GM12874 (cell line): Measurements from ENCODE around the gene TMEM51.

Experiments used
- TF ChIP-seq, protein P1 (sequence below): IDR thresholded peaks from 2 replicates; pipeline ENCODE4 v1.5.1; 2011; ENCODE audit warnings: low read depth, mild to moderate bottlenecking, control low read depth, low read length, moderate library complexity; ENCODE audit not compliant: insufficient read depth

The TMEM51 gene

DNA sequence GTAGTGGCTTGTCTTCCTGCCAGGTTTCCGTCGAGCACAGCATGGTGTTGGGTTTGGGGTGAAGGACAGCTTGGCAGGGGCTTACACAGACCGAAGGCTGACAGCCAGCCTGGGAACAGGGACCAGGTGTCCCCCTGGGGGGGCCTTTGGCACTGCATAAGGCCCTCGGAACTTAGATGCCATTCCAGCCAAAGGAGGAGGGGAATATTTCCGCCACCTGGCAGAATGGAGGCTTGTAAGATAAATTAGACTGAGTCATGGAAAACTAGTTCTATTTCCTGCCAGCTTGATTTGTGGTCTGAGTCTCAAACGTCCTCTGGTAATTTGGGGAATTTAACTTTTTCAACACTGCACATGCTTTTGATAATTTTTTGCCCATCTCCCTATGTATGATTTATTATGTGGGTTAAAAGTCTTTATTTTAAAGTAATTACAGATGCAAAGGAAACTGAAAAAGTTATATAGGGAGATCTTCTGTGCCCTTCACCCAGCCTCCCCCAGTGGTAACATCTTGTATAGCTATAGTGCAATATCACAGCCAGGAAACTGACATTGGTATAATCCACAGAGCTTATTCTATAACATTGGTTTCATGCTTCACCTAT, 11.5 kb upstream of the TMEM51 start:
- TF ChIP-seq, protein P1, sequence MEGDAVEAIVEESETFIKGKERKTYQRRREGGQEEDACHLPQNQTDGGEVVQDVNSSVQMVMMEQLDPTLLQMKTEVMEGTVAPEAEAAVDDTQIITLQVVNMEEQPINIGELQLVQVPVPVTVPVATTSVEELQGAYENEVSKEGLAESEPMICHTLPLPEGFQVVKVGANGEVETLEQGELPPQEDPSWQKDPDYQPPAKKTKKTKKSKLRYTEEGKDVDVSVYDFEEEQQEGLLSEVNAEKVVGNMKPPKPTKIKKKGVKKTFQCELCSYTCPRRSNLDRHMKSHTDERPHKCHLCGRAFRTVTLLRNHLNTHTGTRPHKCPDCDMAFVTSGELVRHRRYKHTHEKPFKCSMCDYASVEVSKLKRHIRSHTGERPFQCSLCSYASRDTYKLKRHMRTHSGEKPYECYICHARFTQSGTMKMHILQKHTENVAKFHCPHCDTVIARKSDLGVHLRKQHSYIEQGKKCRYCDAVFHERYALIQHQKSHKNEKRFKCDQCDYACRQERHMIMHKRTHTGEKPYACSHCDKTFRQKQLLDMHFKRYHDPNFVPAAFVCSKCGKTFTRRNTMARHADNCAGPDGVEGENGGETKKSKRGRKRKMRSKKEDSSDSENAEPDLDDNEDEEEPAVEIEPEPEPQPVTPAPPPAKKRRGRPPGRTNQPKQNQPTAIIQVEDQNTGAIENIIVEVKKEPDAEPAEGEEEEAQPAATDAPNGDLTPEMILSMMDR, result no peak

DNA sequence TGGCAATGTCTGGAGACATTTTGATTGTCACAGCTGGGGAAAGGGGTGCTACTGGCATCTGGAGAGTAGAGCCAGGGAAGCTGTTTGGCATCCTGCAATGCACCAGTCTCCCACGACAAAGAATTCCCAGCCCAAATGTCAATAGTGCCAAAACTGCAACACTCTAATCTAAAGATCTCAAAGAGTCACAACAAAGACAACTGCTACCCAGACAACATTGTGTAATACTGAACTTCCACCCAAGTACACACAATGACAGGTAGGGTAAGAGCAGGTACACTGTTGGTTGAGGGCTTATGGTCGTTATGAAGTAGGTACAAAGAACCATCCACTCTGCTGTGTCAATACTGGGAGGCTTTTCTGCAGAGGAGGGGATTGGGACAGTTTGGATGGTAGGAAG, 8.2 kb upstream of the TMEM51 start:
- TF ChIP-seq, protein P1, result no peak

DNA sequence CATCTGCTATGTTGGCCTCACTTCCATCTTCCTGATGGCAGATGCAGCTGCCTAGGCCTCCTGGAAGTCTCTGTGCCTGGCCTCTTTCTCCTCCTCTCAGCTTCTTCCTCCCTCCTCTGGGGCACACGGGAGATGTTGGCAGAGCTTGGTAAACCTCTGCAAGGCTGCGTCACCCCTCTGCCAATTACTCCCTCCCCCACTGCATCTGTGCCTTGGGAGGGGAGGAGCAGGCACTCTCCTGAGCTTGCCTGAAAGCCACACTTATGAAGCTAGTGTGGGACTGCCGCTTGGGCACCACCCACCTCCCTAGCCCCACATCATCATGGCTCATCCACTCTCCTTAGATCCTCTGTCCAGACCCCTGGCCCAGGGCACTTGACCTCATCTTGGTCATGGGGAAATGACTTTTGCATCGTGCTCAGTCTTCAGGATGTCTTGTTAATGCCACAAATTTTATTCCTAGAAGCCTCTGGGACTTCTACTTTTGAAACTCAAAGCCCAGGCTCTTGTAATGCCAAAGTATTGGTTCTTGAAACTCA, 7.3 kb upstream of the TMEM51 start:
- TF ChIP-seq, protein P1, result no peak

DNA sequence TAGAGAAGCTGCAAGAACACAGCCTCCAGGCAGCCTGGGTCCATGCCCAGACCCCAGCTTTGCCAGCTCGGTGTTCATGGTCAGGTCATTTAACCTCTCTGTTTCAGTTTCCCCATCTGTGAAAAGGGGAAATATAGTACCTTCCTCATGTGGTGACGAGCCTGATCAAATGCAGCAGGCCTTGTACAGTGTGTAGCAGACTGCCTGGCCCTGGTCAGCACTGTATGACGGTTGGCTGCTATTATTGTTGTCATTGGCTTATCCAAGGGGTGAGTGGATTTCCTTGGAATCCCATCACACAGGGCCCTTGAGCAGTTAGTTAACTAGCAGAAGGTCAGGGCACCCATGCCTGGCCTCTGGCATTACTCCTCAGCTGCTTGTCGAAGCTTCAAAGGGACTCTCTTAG, 6.6 kb upstream of the TMEM51 start:
- TF ChIP-seq, protein P1, result no peak

DNA sequence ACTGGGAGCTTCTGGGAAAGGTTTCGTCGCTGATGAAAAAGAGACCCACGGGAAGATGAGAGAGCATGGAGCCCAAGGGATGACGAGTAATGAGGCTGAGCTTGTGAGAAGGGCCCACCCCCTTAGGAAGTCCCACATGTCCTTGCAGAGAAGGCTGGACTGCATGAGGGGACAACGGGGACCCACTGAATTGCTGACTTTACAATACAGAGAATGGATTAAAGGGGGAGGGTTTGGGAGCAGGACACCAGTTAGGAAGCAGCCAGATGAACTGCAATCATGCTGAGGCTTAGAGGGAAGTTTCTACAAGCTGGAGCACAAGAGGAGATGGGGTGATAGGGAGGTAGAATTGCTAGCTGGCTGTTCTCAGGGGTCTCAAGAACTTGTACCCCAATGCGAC, 5.5 kb upstream of the TMEM51 start:
- TF ChIP-seq, protein P1, result no peak

DNA sequence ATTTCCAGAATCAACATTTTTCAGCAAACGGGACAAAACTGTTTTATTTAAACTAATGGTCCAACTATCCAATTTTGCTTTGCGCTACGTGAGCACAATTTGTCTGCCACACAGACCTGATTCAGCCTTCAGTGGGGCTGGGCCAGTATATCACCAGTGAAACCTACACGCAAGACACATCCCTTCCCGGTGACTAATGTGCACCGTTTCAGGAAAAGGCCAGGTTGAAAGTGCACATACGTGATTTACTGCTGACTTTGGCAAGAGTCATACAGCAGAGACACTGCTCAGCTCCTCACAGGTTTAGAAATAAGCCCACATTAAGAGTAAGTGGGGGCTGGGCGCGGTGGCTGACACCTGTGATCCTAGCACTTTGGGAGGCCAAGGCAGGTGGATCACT, 5.1 kb upstream of the TMEM51 start:
- TF ChIP-seq, protein P1, result no peak

DNA sequence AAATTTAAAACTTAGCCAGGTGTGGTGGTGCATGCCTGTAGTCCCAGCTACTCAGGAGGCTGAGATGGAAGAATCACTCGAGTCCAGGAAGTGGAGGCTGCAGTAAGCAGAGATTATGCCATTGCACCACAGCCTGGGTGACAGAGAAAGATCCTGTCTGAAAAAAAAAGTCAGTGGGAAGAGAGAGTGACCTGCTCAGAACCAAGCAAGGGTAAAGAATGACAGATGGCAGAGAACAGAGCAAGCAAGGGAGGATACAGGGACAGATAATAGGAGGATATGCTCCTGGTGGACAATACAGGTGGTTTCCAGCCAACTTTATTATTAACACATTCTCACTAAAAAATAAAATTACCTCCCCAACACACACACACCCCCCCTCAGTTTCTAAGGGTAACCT, 4.6 kb upstream of the TMEM51 start:
- TF ChIP-seq, protein P1, result no peak
